Right lobe of liver (tissue), 4 donors: ENCODE measurements around the gene ZXDA.

ENCODE experiments used
- CTCF ChIP-seq, 4 donors: fragments of 200-600 bp in 3 of 4; fragments of 450-650 bp in 1 of 4; IDR thresholded peaks; one replicate each; pipeline versions ENCODE4 v1.5.1 to v1.8.0; 2016 to 2022; ENCODE audit warnings: antibody characterized with exemption in 4 of 4, mild to moderate bottlenecking in 2 of 4
- POLR2A ChIP-seq: fragments of 450-650 bp; IDR thresholded peaks from one replicate; pipeline ENCODE4 v1.6.1; 2017; ENCODE audit warnings: antibody characterized with exemption, mild to moderate bottlenecking
- donor health status: DM: no; HTN: no; CAD: no.
- donor health status: DM: no; HTN: no; CAD: no.
- donor health status: DM: no; HTN: yes; CAD: no.

GRCh38 chrX:57900975-57901374 lies 9.3 kb downstream of the ZXDA start:
- TF ChIP-seq CTCF (IDR thresholded peaks at IDR 0.05) (no peak), POLR2A (no peak)
